NCI-H1092 treated with DMSO at 0.1 percent for 48 hours (cell line): ENCODE results near the gene MAP7D1.
"Not testable (repeated sequence)": the region's sequence is repeated elsewhere in the genome, so short reads cannot be mapped to it uniquely, and the experiment has no call there.

Experiments
- DNase-seq: peaks from one replicate; lab custom pipeline; 2025; lab: John Stamatoyannopoulos, UW

MAP7D1 gene

DNA sequence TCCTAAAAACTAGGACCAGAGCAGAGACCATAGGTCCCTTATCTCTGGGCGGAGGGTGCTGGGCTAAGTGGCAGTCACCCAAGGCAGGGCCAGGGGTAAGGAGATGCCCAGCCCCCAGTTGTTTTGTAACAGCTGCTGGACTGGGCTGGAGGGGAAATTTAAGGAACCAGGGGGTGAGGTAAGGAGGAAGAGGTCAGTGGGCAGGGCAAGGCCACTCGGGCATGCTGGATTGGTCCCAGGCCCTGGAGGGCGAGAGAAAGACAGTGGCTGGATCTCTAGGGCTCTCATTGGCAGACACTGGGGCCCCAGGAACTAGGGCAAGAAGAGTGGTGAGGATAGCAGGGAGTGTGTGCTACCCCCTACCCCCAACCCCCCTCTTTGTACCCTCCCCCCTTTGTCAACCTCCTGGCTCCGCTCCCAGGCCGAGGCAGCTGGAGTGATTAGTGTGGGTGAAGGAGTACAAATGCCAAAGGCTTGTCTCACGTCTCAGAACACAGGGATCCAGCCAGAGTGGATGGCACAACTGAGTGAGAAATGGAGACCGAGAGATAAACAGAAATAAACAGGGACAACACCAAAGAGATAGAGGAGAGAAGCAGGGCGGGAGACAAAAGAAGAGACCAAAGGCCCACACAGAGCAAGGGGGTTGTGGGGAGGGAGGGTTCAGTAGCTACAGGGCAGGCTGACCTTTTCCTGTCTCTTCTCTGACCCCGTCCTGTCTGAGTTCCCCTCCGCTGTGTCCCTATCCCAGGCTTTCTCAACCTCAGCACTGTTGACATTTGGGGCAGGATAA lies 47.8 kb downstream of the MAP7D1 start:
- peak; percentile 67 for DNase-seq

DNA sequence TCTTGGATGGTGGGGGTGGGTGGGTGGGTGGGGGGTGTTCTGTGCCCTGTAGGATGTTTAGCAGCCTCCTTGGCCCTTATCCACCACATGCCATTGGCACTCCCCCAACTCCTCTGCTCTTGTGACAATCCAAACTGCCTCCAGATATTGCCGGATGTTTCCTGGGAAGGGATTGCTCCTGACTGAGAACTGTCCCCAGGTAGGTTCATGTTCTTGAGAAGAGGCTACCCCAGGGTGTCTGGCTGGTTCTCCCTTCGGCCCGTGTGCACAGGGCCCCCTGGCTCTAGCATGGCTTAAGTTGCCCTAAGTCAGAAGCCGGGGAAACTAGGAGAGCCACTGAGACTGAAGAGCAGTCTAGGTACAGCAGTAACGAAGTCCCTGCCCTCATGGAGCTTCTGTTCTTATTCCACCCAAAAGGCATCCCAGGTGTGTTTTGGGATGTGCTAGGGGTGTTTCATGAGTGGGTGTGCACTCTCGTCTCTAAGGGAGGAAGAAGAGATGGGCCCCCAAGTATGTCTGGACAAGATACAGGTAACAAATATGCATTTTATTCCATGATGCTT lies 48.5 kb downstream of the MAP7D1 start:
- peak; percentile 46 for DNase-seq

DNA sequence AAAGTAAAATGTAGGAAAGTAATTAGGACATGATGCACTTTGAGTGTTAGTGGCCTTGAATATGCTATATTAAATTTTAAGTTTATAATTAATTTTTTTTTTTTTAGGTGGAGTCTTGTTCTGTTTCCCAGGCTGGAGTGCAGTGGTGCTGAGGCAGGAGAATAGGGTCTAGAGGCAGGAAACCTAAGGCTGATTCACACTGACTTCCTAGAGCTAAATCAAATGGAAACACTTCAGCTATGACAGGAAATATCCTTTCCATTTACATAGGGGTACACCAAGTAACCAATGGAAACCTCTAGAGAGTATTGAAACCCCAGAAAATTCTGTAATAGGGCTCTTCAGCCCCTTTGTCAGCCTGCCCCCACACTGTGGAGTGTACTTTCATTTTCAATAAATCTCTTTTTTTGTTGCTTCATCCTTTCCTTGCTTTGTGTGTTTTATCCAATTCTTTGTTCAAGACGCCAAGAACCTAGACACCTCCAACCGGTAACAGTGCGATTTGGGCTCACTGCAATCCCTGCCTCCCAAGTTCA lies 50.4 kb downstream of the MAP7D1 start:
- no peak for DNase-seq

DNA sequence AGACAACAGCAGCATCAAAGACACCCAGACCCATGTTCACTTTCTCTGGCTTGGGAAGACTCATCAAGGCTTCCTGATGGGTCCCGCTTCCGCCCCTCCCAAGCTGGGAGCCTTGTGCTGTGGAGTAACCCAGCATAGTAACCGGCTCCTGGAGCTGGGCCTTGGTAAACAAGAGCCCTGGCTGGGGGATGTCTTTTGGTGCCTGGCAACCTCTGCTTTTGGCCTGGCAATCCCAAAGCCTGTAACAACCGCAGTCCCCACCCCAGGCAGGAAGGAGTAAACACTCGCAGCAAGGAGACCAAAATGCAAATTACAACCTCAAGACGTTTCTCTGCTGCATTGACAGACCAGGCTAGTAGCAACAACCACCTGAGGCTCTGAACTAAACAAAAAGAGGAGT lies 51.4 kb downstream of the MAP7D1 start:
- DNase-seq = peak; percentile 75

- DNase-seq = no peak
Observed at GRCh38 chr1:36208978-36209703, 53.2 kb downstream of the MAP7D1 start.

GRCh38 chr1:36211307-36211706 lies 55.3 kb downstream of the MAP7D1 start:
- no peak for DNase-seq

GRCh38 chr1:36211841-36212240 lies 55.9 kb downstream of the MAP7D1 start:
- DNase-seq = no peak

GRCh38 chr1:36212782-36213181 lies 56.8 kb downstream of the MAP7D1 start:
- no peak for DNase-seq

GRCh38 chr1:36217670-36218069 lies 61.7 kb downstream of the MAP7D1 start:
- peak; percentile 19 for DNase-seq

GRCh38 chr1:36221901-36222300 lies 65.9 kb downstream of the MAP7D1 start:
- DNase-seq = not testable (repeated sequence)

- no peak for DNase-seq
Observed at GRCh38 chr1:36222481-36223380, 66.8 kb downstream of the MAP7D1 start.

DNA sequence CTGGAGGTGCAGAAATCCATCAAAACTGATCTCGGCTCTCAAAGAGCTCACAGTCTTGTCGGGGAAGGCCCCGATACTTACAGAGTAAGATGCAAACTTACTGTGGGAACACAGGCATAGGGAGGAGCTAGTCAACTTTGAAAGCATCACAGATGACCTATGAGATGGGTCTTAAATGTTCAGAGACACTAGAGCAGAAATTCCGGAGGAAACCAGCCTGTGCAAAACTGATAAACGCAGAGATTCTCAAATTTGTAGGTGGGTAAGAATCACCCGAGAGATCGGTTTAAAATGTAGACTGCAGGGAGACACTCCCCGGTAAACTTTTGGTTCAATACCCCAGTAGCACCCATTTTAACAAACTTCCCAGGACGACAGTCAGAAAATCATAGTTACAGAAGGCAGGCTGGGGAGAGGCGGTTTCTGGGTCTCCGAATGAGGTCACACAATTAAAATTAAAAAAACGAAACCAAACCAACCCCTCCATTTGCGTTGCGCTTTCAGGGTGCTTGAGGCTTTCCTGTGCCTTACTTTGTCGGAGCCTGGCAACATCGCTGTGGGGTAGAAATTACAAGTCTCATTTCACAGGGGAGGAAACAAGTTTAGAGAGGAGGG lies 67.5 kb downstream of the MAP7D1 start:
- DNase-seq = peak; percentile 51

DNA sequence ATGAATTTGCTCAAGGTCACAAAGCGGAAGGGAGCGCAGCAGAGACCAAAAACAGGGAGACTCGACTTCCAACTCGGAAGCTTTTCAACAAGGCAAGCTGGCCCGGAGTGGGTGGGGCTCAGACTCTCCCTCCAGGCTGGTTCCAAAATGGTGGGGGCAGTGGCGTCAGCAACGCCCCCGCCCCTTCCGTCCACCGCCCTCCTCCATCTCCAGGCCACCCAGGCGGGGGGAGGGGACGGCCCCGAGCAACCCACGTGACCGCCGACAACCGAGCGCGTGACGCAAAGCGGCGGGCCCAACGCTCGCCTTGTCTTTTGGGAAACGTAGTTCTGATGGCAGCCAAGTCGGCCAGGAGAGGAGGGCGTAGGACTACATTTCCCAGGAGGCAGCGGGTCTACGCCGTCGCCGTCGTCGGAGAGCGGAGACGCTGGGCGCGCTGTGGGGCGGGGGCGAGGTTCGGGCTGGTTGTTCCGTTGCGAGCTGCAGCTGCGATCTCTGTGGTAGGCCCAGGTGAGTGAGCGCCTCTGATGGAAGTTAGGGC lies 68.1 kb downstream of the MAP7D1 start, which contains the start of gene THRAP3:
TSS of gene THRAP3 (plus strand) at position 448 of the 541 bp plus-strand sequence. CDS start 58,121 bp downstream, outside the sequence.
- DNase-seq = peak; percentile 100

GRCh38 chr1:36224537-36225282 lies 68.8 kb downstream of the MAP7D1 start:
- peak; percentile 79 for DNase-seq

DNA sequence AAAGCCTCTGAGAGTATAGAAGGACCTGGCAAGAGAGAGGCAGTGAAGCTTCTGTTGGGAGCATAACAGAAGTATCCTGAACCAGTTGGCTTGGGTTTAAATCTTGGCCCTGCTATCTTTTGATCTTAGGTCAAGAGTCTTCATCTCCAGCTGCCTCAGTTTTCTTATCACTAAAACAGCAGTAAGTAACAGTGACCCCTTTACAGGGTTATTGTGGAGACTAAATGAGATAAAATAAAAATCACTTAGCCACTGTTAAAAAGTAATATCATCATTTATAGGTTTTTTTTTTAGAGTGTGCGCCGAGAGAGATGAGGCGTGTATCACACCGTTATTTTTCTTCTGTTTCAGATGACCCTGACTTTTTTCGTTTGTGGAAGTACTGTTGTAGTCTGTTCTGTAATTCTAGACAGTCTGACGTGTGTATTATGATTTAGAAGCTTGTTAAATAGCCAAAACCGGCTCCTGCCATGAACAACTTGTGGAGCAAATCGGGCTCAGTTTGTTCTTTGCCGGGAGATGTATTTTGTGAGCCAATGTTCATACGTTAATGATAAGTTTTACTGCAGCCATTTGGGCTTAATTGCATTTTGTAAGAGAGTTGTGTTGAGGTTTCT lies 69.4 kb downstream of the MAP7D1 start:
- no peak for DNase-seq

GRCh38 chr1:36230279-36230678 lies 74.3 kb downstream of the MAP7D1 start:
- not testable (repeated sequence) for DNase-seq
